HepG2 (cell line): ENCODE data around the gene DLL4. TPM values are rescaled to one million over a fixed set of nuclear protein-coding genes. Genes with fewer than 3 reads are reported as not detected.
A peak's percentile ranks its signal among the peaks of the same experiment; 100 is the strongest.

Experiments used
- ATF7-NPFF ChIP-seq: sonication (generic); formaldehyde crosslinking; IDR thresholded peaks from 2 replicates; pipeline ENCODE4 v1.8.1; 2023; ENCODE audit warnings: mild to moderate bottlenecking, low read depth, missing genetic modification reagents, moderate library complexity
- ESRRA ChIP-seq: sonication (generic); formaldehyde crosslinking; IDR thresholded peaks from 2 replicates; pipeline ENCODE4 v1.5.1; 2020; ENCODE audit warnings: mild to moderate bottlenecking, low read depth, missing genetic modification reagents
- FOXK2 ChIP-seq: fragments of 450-650 bp; IDR thresholded peaks from 2 replicates; pipeline ENCODE4 v1.6.1; 2016
- HNRNPK ChIP-seq: fragments of 200-400 bp; formaldehyde crosslinking; IDR thresholded peaks from 2 replicates; pipeline ENCODE4 v1.6.1; 2018; ENCODE audit warnings: low read length, low read depth, moderate library complexity, mild to moderate bottlenecking; ENCODE audit not compliant: poor library complexity, severe bottlenecking
- MEIS2 ChIP-seq: sonication (generic); formaldehyde crosslinking; IDR thresholded peaks from 2 replicates; pipeline ENCODE4 v1.9.0; 2021; ENCODE audit warnings: mild to moderate bottlenecking, missing genetic modification reagents
- MZF1 ChIP-seq: sonication (generic); formaldehyde crosslinking; IDR thresholded peaks from 2 replicates; pipeline ENCODE4 v1.8.1; 2023; ENCODE audit warnings: mild to moderate bottlenecking, missing genetic modification reagents, borderline replicate concordance
- SRSF1 ChIP-seq: fragments of 200-400 bp; formaldehyde crosslinking; optimal IDR thresholded peaks from 2 replicates; pipeline ENCODE3; 2017; ENCODE audit warnings: mild to moderate bottlenecking, low read depth, low read length, moderate library complexity
- TARDBP ChIP-seq: sonication (generic); formaldehyde crosslinking; IDR thresholded peaks from 2 replicates; pipeline ENCODE4 v1.8.0; 2022; ENCODE audit warnings: mild to moderate bottlenecking, missing genetic modification reagents
- ZMAT3 ChIP-seq: sonication (generic); formaldehyde crosslinking; conservative IDR thresholded peaks from 2 replicates; pipeline ENCODE4 v1.7.0; 2021; ENCODE audit warnings: missing genetic modification reagents
- ZNF331 ChIP-seq: sonication (generic); formaldehyde crosslinking; IDR thresholded peaks from 2 replicates; pipeline ENCODE4 v1.4.0; 2020; ENCODE audit warnings: missing genetic modification reagents
- ZNF337 ChIP-seq: sonication (generic); formaldehyde crosslinking; IDR thresholded peaks from 2 replicates; pipeline ENCODE4 v1.5.1; 2020; ENCODE audit warnings: missing genetic modification reagents, low read depth, mild to moderate bottlenecking, borderline replicate concordance
- ZNF44 ChIP-seq: sonication (generic); formaldehyde crosslinking; IDR thresholded peaks from 2 replicates; pipeline ENCODE4 v1.5.1; 2020; ENCODE audit warnings: mild to moderate bottlenecking, missing genetic modification reagents
- ZNF446 ChIP-seq: sonication (generic); formaldehyde crosslinking; IDR thresholded peaks from 2 replicates; pipeline ENCODE4 v1.5.0; 2020; ENCODE audit warnings: mild to moderate bottlenecking, missing genetic modification reagents
- ZNF460 ChIP-seq: sonication (generic); formaldehyde crosslinking; IDR thresholded peaks from 2 replicates; pipeline ENCODE4 v1.5.1; 2020; ENCODE audit warnings: missing genetic modification reagents, mild to moderate bottlenecking, borderline replicate concordance
- ZNF577 ChIP-seq: sonication (generic); formaldehyde crosslinking; IDR thresholded peaks from 2 replicates; pipeline ENCODE4 v1.4.0; 2020; ENCODE audit warnings: mild to moderate bottlenecking, low read depth, missing genetic modification reagents, borderline replicate concordance
- ZNF674 ChIP-seq: sonication (generic); formaldehyde crosslinking; IDR thresholded peaks from 2 replicates; pipeline ENCODE4 v1.5.0; 2020; ENCODE audit warnings: low read depth, mild to moderate bottlenecking, missing genetic modification reagents
- ZNF678 ChIP-seq: sonication (generic); formaldehyde crosslinking; IDR thresholded peaks from 2 replicates; pipeline ENCODE4 v1.4.0; 2020; ENCODE audit warnings: mild to moderate bottlenecking, missing genetic modification reagents
- ZNF879 ChIP-seq: sonication (generic); formaldehyde crosslinking; IDR thresholded peaks from 2 replicates; pipeline ENCODE4 v1.8.1; 2023; ENCODE audit warnings: missing genetic modification reagents
- polyA plus RNA-seq, 8 experiments: library from polyadenylated mRNA; depleted of rRNA in 3 of 8; stranded (reverse) in 7 of 8; unstranded in 1 of 8; fragments of >200 nt; fragmentation: Illumina TruSeq in 4 of 8; extraction: Trizol in 4 of 8; gene quantifications; 2 replicates each; pipeline versions ENCODE4 v1.2.1 to v1.2.3, GENCODE V29; 2011 to 2016; ENCODE audit warnings: low read depth in 4 of 8, missing spikeins in 1 of 8, mixed read lengths in 1 of 8; ENCODE audit not compliant: insufficient read depth in 1 of 8
- total RNA-seq, 5 experiments: library from RNA; depleted of rRNA; stranded (reverse); fragments of >200 nt; fragmentation: Illumina TruSeq; extraction: Trizol; gene quantifications; 2 replicates each; pipeline ENCODE4 v1.2.3, GENCODE V29; 2016; ENCODE audit warnings: low read depth in 1 of 5
- TF ChIP-seq, protein P1 (sequence below): sonication (generic); formaldehyde crosslinking; IDR thresholded peaks from 2 replicates; pipeline ENCODE4 v1.5.1; 2020; ENCODE audit warnings: mild to moderate bottlenecking, missing genetic modification reagents, borderline replicate concordance
- TF ChIP-seq, protein P2 (sequence below): sonication (generic); formaldehyde crosslinking; IDR thresholded peaks from 2 replicates; pipeline ENCODE4 v1.5.1; 2020; ENCODE audit warnings: missing genetic modification reagents, mild to moderate bottlenecking, borderline replicate concordance
- TF ChIP-seq, protein P3 (sequence below): sonication (generic); formaldehyde crosslinking; IDR thresholded peaks from 2 replicates; pipeline ENCODE4 v1.5.1; 2020; ENCODE audit warnings: missing genetic modification reagents, mild to moderate bottlenecking, borderline replicate concordance

Gene DLL4
- total and polyA plus RNA-seq, 2 of the 13 experiments (the other 11 are each of a cell fraction or from before 2014, with no cell fraction given) = 0.20 to 0.25 TPM

DNA sequence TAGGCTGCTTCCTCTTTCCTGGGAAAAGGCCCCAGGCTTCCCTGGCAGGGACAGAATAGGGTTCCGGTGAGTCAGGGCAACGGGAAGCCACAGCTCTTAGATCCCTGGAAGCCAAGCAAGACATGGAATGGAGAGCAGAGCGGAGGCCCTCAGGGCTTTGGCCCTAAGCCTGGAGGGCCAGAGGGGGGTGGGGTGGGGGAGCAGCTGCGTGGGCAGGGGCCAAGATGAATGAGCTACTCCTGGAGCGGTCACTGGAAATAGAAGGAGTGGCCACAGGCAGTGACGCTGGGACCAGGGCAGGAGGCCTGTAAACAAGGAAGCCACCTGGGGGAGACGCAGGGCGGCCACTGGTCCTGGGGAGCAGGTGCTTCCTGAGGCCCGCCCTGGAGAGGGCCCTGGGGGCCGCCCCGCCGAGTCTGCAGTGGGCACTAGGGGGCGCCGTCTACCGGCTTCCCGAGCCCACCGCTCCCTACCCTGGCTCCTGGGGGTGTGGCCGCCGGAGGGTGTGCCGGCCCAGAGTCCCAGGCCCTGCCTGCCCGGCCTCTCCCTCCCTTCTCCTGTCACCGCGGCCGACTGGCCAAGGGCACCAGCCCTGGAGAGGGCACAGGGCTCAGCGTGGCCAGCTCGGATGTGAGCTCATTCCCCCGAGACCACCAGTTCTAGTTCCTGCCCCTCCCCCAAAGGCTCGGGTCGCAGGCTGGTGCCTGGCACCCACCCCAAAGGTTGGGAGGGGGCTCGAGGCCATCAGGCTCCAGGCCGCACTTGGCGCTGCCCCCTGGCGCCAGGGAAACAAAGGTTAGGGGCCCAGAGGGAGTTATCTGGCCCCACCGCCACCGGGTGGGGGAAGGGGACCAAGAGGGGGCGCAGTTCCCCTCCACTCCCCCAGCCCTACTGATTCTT is 22.8 kb upstream of the DLL4 start (continued):
- TF ChIP-seq ZNF331 (no peak; the same call in 1 of the 2 replicates), ZNF337 (CRISPR knock-in tag) (no peak), ZNF674 (CRISPR knock-in tag) (no peak; the same call in 1 of the 2 replicates), ZNF577 (no peak), ZMAT3 (CRISPR knock-in tag) (no peak), FOXK2 (no peak), ZNF460 (CRISPR knock-in tag) (no peak), TARDBP (CRISPR knock-in tag) (peak; percentile 52; the same call in 1 of the 2 replicates), ZNF44 (CRISPR knock-in tag) (no peak), ATF7-NPFF (CRISPR knock-in tag) (no peak; the same call in 1 of the 2 replicates), ESRRA (CRISPR knock-in tag) (no peak), ZNF678 (CRISPR knock-in tag) (no peak), SRSF1 (no peak), ZNF446 (CRISPR knock-in tag) (no peak), ZNF879 (CRISPR knock-in tag) (no peak), MZF1 (no peak), HNRNPK (peak; percentile 44), MEIS2 (CRISPR knock-in tag) (0 out of 2 replicates have a peak, but pooled peaks have one; percentile 14)
- TF ChIP-seq, protein P1, sequence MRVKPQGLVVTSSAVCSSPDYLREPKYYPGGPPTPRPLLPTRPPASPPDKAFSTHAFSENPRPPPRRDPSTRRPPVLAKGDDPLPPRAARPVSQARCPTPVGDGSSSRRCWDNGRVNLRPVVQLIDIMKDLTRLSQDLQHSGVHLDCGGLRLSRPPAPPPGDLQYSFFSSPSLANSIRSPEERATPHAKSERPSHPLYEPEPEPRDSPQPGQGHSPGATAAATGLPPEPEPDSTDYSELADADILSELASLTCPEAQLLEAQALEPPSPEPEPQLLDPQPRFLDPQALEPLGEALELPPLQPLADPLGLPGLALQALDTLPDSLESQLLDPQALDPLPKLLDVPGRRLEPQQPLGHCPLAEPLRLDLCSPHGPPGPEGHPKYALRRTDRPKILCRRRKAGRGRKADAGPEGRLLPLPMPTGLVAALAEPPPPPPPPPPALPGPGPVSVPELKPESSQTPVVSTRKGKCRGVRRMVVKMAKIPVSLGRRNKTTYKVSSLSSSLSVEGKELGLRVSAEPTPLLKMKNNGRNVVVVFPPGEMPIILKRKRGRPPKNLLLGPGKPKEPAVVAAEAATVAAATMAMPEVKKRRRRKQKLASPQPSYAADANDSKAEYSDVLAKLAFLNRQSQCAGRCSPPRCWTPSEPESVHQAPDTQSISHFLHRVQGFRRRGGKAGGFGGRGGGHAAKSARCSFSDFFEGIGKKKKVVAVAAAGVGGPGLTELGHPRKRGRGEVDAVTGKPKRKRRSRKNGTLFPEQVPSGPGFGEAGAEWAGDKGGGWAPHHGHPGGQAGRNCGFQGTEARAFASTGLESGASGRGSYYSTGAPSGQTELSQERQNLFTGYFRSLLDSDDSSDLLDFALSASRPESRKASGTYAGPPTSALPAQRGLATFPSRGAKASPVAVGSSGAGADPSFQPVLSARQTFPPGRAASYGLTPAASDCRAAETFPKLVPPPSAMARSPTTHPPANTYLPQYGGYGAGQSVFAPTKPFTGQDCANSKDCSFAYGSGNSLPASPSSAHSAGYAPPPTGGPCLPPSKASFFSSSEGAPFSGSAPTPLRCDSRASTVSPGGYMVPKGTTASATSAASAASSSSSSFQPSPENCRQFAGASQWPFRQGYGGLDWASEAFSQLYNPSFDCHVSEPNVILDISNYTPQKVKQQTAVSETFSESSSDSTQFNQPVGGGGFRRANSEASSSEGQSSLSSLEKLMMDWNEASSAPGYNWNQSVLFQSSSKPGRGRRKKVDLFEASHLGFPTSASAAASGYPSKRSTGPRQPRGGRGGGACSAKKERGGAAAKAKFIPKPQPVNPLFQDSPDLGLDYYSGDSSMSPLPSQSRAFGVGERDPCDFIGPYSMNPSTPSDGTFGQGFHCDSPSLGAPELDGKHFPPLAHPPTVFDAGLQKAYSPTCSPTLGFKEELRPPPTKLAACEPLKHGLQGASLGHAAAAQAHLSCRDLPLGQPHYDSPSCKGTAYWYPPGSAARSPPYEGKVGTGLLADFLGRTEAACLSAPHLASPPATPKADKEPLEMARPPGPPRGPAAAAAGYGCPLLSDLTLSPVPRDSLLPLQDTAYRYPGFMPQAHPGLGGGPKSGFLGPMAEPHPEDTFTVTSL (CRISPR knock-in tag) = no peak
- TF ChIP-seq, protein P2, sequence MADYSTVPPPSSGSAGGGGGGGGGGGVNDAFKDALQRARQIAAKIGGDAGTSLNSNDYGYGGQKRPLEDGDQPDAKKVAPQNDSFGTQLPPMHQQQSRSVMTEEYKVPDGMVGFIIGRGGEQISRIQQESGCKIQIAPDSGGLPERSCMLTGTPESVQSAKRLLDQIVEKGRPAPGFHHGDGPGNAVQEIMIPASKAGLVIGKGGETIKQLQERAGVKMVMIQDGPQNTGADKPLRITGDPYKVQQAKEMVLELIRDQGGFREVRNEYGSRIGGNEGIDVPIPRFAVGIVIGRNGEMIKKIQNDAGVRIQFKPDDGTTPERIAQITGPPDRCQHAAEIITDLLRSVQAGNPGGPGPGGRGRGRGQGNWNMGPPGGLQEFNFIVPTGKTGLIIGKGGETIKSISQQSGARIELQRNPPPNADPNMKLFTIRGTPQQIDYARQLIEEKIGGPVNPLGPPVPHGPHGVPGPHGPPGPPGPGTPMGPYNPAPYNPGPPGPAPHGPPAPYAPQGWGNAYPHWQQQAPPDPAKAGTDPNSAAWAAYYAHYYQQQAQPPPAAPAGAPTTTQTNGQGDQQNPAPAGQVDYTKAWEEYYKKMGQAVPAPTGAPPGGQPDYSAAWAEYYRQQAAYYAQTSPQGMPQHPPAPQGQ (CRISPR knock-in tag) = no peak
- TF ChIP-seq, protein P3, sequence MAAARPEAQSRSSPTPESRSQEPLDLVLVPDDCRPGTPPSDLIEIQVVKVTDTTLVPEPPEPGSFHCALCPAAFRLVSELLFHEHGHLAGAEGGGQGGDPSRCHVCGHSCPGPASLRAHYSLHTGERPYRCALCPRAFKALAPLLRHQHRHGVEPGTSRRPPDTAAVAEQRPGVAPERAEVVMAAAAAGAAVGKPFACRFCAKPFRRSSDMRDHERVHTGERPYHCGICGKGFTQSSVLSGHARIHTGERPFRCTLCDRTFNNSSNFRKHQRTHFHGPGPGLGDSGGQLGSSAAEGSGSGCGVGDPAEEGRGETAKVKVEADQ (CRISPR knock-in tag) = no peak
